Immature natural killer cell (primary cell): ENCODE measurements around the gene OR51B2. TPM values are rescaled to one million over a fixed set of nuclear protein-coding genes. Genes with fewer than 3 reads are reported as not detected.
"Not testable (repeated sequence)": the region's sequence is repeated elsewhere in the genome, so short reads cannot be mapped to it uniquely, and the experiment has no call there.

Source experiments
- DNase-seq, 3 donors: peaks; one replicate each; pipeline ENCODE4 v3.0.0; 2022; ENCODE audit warnings: mixed read lengths in 1 of 3
- H3K27ac Mint-ChIP-seq, 6 donors: one replicate each; pipeline ENCODE4 v1.8.0; 2020; ENCODE audit warnings: mixed read lengths in 6 of 6, mild to moderate bottlenecking in 5 of 6, inconsistent platforms in 4 of 6, moderate library complexity in 3 of 6
- H3K27me3 Mint-ChIP-seq, 3 donors: one replicate each; pipeline ENCODE4 v1.8.0; 2020 to 2021; ENCODE audit warnings: low read depth in 3 of 3, mild to moderate bottlenecking in 3 of 3, mixed read lengths in 3 of 3, moderate library complexity in 3 of 3, inconsistent platforms in 1 of 3
- H3K36me3 Mint-ChIP-seq, 3 donors: one replicate each; pipeline ENCODE4 v1.8.0; 2020; ENCODE audit warnings: mixed read lengths in 3 of 3, inconsistent platforms in 2 of 3, mild to moderate bottlenecking in 2 of 3
- H3K4me1 Mint-ChIP-seq, 2 donors: one replicate each; pipeline ENCODE4 v1.8.0; 2020; ENCODE audit warnings: inconsistent platforms in 2 of 2, mild to moderate bottlenecking in 2 of 2, mixed read lengths in 2 of 2, moderate library complexity in 1 of 2
- H3K4me3 Mint-ChIP-seq, 5 donors: one replicate each; pipeline ENCODE4 v1.8.0; 2020; ENCODE audit warnings: mild to moderate bottlenecking in 5 of 5, mixed read lengths in 5 of 5, inconsistent platforms in 3 of 5, moderate library complexity in 3 of 5
- H3K9me3 Mint-ChIP-seq, 6 donors: one replicate each; pipeline ENCODE4 v1.8.0; 2020; ENCODE audit warnings: mild to moderate bottlenecking in 6 of 6, mixed read lengths in 6 of 6, inconsistent platforms in 4 of 6, moderate library complexity in 3 of 6
- polyA plus RNA-seq, 3 donors: library from polyadenylated mRNA; unstranded; fragments of 300-500 nt; fragmentation: Illumina TruSeq; gene quantifications; one replicate each; pipeline ENCODE4 v1.2.3, GENCODE V29; 2021

OR51B2 gene
- polyA plus RNA-seq, 3 donors from 2014 or later, result not detected

- Mint-ChIP-seq H3K9me3 (peaks cover 0 to 4% (median 0%) of the 10 kb centered on the region in 6 donors), H3K4me1 (no peaks in the 10 kb centered on the region), H3K36me3 (no peaks in the 10 kb centered on the region), H3K27me3 (no peaks in the 10 kb centered on the region), H3K4me3 (no peak within 1 kb of the TSS), H3K27ac (no peak within 1 kb of the TSS)
- no peak for DNase-seq
Observed at GRCh38 chr11:5343474-5344335, 19.6 kb upstream of the OR51B2 start, which contains the start of gene OR51B5. OR51B5 (minus strand) TSS chr11:5343524; CDS start chr11:5343524, 0 bp downstream.

GRCh38 chr11:5339771-5340322, 15.8 kb upstream of the OR51B2 start:
- no peaks in the 10 kb centered on the region for H3K36me3 Mint-ChIP-seq
- no peak overlapping the region for H3K27ac Mint-ChIP-seq
- H3K4me1 Mint-ChIP-seq, result no peaks in the 10 kb centered on the region
- H3K27me3 Mint-ChIP-seq, result peaks cover 0 to 2% (median 0%) of the 10 kb centered on the region in 3 donors
- no peak for DNase-seq
- H3K4me3 Mint-ChIP-seq, result no peak overlapping the region
- H3K9me3 Mint-ChIP-seq, result peaks cover 0 to 3% (median 0%) of the 10 kb centered on the region in 6 donors

DNA sequence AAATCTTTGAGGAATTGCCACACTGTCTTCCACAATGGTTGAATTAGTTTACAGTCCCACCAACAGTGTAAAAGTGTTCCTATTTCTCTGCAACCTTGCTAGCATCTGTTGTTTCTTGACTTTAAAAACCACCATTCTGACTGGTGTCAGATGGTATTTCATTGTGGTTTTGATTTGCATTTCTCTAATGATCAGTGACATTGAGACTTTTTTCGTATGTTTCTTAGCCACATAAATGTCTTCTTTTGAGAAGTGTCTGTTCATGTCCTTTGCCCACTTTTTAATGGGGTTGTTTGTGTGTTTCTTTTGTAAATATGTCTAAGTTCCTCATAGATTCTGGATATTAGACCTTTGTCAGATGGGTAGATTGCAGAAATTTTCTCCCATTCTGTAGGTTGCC, 13.2 kb upstream of the OR51B2 start:
- DNase-seq, H3K4me1 Mint-ChIP-seq, H3K27ac Mint-ChIP-seq, H3K4me3 Mint-ChIP-seq, H3K9me3 Mint-ChIP-seq, H3K27me3 Mint-ChIP-seq, H3K36me3 Mint-ChIP-seq: not testable (repeated sequence)

GRCh38 chr11:5336331-5336730, 12.2 kb upstream of the OR51B2 start:
- H3K27me3 Mint-ChIP-seq, result peaks cover 0 to 5% (median 0%) of the 10 kb centered on the region in 3 donors
- H3K27ac Mint-ChIP-seq, result no peak overlapping the region
- no peaks in the 10 kb centered on the region for H3K4me1 Mint-ChIP-seq
- H3K4me3 Mint-ChIP-seq, result no peak overlapping the region
- peaks cover 0 to 1% (median 0%) of the 10 kb centered on the region in 6 donors for H3K9me3 Mint-ChIP-seq
- H3K36me3 Mint-ChIP-seq, result no peaks in the 10 kb centered on the region
- DNase-seq, result no peak

DNA sequence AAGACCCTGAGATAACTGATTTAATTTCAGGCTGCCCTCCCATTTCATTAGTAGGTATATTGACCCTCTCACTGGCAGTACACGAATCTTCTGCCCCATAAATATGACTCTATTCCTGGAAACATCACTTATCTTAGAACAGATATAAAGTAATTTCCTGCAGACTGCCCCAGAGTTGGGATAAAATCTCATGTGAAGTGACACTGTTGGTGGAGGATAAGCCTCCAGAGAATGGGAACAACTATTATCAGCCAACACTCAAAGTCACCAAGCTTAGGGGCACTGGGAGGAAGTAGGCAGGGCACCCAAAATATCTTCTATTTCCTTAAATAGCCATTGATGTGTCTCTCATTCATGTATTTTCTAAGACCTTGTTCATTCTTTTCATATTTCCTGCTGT, 11.1 kb upstream of the OR51B2 start:
- H3K4me1 Mint-ChIP-seq, result no peaks in the 10 kb centered on the region
- DNase-seq, result no peak
- H3K9me3 Mint-ChIP-seq, result peaks cover 0 to 5% (median 0%) of the 10 kb centered on the region in 6 donors
- no peak overlapping the region for H3K4me3 Mint-ChIP-seq
- H3K27ac Mint-ChIP-seq, result no peak overlapping the region
- peaks cover 0 to 5% (median 2%) of the 10 kb centered on the region in 3 donors for H3K27me3 Mint-ChIP-seq
- H3K36me3 Mint-ChIP-seq, result no peaks in the 10 kb centered on the region

DNA sequence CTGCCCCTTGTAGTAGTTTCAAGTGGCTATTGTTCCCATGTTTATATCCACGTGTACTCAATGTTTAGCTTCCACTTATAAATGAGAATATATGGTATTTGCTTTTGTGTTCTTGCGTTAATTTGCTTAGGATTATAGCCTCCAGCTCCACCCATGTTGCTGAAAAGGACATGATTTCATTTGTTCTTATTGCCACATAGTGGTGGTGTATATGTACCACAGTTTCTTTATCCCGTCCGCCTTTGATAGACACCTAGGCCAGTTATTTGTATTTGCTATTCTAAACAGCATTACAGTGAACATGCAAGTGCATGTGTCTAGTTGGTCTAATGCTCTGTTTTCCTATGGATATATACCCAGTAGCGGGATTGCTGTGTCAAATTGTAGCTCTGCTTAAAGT, 6.8 kb downstream of the OR51B2 start:
- Mint-ChIP-seq H3K4me3 (no peak overlapping the region), H3K4me1 (no peaks in the 10 kb centered on the region), H3K9me3 (peaks cover 0 to 8% (median 0%) of the 10 kb centered on the region in 6 donors), H3K27ac (no peak overlapping the region), H3K27me3 (no peaks in the 10 kb centered on the region), H3K36me3 (no peaks in the 10 kb centered on the region)
- no peak for DNase-seq

DNA sequence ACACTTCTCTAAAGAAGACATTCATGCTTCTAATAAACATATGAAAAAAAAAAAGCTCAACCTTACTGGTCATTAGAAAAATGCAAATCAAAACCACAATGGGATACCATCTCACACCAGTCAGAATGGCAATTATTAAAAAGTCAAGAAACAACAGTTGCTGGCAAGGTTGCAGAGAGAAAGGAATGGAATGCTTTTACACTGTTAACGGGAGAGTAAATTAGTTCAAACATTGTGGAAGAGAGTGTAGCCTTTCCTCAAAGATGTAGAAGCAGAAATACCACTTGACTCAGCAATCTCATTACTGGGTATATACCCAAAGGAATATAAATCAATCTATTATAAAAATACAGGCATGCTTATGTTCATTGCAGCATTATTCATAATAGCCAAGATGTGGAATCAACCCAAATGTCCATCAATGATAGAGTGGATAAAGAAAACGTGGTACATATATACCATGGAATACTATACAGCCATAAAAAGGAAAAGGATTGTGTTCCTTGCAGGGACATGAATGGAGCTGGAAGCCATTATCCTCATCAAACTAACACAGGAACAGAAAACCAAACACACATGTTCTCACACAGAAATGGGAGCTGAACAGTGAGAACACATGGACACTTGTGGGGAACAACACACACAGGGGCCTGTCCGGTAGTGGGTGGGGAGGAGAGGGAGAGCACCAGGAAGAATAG, 10.6 kb downstream of the OR51B2 start:
- not testable (repeated sequence) for H3K4me1 Mint-ChIP-seq, H3K9me3 Mint-ChIP-seq, H3K27ac Mint-ChIP-seq, H3K36me3 Mint-ChIP-seq, H3K27me3 Mint-ChIP-seq, DNase-seq, H3K4me3 Mint-ChIP-seq

GRCh38 chr11:5310423-5310822, 13.7 kb downstream of the OR51B2 start:
- Mint-ChIP-seq H3K9me3 (peaks cover 0 to 9% (median 2%) of the 10 kb centered on the region in 6 donors), H3K36me3 (no peaks in the 10 kb centered on the region), H3K4me1 (no peaks in the 10 kb centered on the region), H3K27me3 (peaks cover 0 to 1% (median 0%) of the 10 kb centered on the region in 3 donors), H3K4me3 (no peak overlapping the region), H3K27ac (no peak overlapping the region)
- DNase-seq, result no peak

GRCh38 chr11:5307256-5308019, 16.7 kb downstream of the OR51B2 start:
- peaks cover 0 to 1% (median 0%) of the 10 kb centered on the region in 3 donors for H3K27me3 Mint-ChIP-seq
- DNase-seq, result no peak
- no peaks in the 10 kb centered on the region for H3K36me3 Mint-ChIP-seq
- H3K27ac Mint-ChIP-seq, result no peak overlapping the region
- H3K4me1 Mint-ChIP-seq, result no peaks in the 10 kb centered on the region
- H3K9me3 Mint-ChIP-seq, result peaks cover 0 to 4% (median 2%) of the 10 kb centered on the region in 6 donors
- H3K4me3 Mint-ChIP-seq, result no peak overlapping the region

DNA sequence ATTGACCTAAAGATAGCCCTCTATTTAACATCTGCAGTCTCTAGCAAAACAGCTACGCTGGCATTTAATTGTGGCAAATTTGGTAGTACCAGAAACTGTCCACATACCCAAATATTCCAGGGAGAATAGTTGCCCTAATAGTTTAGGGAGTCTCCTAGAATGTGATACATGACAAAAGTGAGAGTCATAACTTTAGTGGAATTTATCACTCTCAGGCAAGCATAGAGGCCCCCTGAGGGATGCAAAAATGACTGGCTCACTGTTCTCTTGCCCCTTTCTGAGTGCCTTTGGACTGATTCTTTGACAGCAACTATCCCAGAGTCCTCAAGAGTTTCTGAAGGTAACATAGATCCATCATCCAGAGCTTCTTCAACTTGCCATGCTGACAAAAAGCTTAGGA, 20.1 kb downstream of the OR51B2 start:
- H3K27me3 Mint-ChIP-seq, result no peaks in the 10 kb centered on the region

DNA sequence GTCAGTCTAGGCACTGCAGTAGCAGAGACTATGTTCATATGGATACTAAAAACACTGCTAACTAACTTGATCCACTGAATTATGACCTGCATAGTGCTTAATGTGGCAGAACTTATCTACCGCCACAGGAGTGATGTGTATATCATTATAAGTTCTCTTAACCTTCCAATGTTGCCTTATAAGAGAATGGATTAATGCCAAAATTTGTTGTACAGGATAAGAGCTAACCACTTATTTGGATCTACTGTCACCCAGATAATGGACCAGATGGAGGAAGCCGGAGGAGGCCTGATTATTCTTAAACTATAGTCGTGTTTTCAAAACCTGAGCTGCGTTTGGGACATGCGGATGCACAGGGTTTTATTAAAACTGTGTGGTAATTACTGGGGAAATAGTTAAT, 20.5 kb downstream of the OR51B2 start:
- Mint-ChIP-seq H3K4me3 (no peak overlapping the region), H3K27ac (no peak overlapping the region), H3K27me3 (no peaks in the 10 kb centered on the region), H3K4me1 (no peaks in the 10 kb centered on the region), H3K36me3 (no peaks in the 10 kb centered on the region), H3K9me3 (peaks cover 0 to 4% (median under 1%) of the 10 kb centered on the region in 6 donors)
- DNase-seq, result no peak

More for the DNA sequence above, 20.1 kb downstream of the OR51B2 start:
- Mint-ChIP-seq H3K36me3 (no peaks in the 10 kb centered on the region), H3K4me1 (no peaks in the 10 kb centered on the region), H3K4me3 (no peak overlapping the region), H3K9me3 (peaks cover 0 to 4% (median under 1%) of the 10 kb centered on the region in 6 donors), H3K27ac (no peak overlapping the region)
- no peak for DNase-seq

DNA sequence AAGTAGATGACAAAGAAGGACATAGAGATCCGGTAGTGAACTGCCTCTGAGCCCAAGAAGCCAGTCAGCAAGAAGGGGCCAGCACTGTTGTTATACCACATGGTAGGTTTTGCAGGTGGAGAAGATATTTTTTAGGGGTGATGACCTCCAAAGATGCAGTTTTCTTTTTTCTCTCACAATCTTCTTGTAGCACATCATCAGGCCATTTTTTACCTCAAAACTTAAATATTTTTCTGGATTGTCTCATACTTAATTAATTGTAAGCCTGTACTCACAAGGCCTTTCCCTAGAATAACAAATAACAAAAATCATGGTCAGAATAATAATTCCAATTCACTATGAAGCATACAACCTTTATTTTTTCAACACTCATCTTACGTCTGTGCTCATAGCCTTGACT, 22.3 kb downstream of the OR51B2 start, which contains the start of gene OR51B4:
OR51B4 (minus strand) TSS at position 101 of the 400 bp plus-strand sequence; CDS start at position 101, 0 bp downstream.
- Mint-ChIP-seq H3K36me3 (no peaks in the 10 kb centered on the region), H3K4me1 (no peaks in the 10 kb centered on the region), H3K27me3 (peaks cover 0 to 3% (median 0%) of the 10 kb centered on the region in 3 donors), H3K9me3 (peaks cover 0 to 2% (median 0%) of the 10 kb centered on the region in 6 donors), H3K4me3 (no peak within 1 kb of the TSS), H3K27ac (no peak within 1 kb of the TSS)
- no peak for DNase-seq

GRCh38 chr11:5300251-5300650, 23.8 kb downstream of the OR51B2 start:
- Mint-ChIP-seq H3K9me3 (peaks cover 0 to 2% (median 0%) of the 10 kb centered on the region in 6 donors), H3K27ac (no peak overlapping the region), H3K4me3 (no peak overlapping the region), H3K36me3 (no peaks in the 10 kb centered on the region), H3K27me3 (peaks cover 0 to 3% (median 0%) of the 10 kb centered on the region in 3 donors), H3K4me1 (no peaks in the 10 kb centered on the region)
- no peak for DNase-seq
